ENCODE measurements around the gene EEF1G. TPM values are rescaled to one million over a fixed set of nuclear protein-coding genes. Genes with fewer than 3 reads are reported as not detected.

The EEF1G gene
- total RNA-seq, 1 experiment from 2014 or later = 1,667 TPM

DNA sequence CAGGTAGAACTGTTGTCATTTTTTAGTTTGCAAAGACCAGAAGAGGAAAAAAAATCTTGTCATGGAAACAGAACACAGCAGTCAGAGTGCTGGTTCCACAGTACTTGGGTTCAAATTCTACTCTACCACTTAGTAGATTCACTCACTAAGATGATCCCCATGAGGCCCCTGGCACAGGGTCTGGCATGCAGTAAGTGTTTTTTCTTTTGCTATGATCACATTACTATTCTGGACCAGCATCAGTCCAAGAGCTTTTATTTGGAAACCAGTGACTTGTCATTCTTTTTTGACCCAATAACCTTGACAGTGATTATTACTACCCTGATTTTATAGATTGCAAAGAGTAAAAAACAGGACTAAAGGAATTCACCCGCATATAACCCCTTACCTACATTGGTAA is 4.1 kb downstream of the EEF1G start (continued):
- no peak for TF ChIP-seq ZNF121 (CRISPR knock-in tag; IDR thresholded peaks at IDR 0.05)

DNA sequence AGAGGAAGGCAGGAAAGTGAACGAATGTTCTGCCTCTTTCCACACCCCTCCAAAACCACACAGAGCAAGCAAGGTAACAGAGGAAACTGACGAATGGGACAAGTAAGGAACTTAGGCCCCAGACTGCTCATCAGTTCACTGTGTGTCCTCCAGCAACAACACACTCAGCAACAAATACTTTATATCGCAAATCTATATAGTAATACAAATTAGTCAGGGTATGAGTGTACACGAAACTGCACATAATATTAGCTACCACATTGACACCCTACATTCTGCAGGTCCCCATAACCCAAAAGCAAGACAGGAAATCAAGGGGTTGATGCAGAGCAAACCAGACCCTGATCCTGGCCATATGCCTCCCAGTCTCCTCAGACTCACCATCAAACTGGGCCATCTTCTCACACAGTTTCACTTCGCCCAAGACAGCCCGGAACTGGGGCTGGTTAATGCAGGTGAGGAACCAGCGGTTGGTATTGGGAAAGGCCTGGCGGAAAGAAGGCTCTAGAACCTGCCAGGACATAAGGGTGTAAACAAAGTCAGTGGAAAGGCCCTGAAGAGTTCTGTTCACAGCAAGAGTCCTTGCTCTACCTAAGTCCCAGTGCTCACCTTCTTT is 6.6 kb downstream of the EEF1G start:
- no peaks in the 10 kb centered on the region for H3K9me3 Mint-ChIP-seq
- H3K4me3 Mint-ChIP-seq = no peak overlapping the region
- ChIA-PET CTCF (no interaction called here), POLR2A (no interaction called here)
- peaks cover 86% of the 10 kb centered on the region for H3K36me3 Mint-ChIP-seq
- TF ChIP-seq, protein P1, sequence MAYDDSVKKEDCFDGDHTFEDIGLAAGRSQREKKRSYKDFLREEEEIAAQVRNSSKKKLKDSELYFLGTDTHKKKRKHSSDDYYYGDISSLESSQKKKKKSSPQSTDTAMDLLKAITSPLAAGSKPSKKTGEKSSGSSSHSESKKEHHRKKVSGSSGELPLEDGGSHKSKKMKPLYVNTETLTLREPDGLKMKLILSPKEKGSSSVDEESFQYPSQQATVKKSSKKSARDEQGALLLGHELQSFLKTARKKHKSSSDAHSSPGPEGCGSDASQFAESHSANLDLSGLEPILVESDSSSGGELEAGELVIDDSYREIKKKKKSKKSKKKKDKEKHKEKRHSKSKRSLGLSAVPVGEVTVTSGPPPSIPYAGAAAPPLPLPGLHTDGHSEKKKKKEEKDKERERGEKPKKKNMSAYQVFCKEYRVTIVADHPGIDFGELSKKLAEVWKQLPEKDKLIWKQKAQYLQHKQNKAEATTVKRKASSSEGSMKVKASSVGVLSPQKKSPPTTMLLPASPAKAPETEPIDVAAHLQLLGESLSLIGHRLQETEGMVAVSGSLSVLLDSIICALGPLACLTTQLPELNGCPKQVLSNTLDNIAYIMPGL (CRISPR knock-in tag; IDR thresholded peaks at IDR 0.05) = no peak
- TF ChIP-seq CREB1 (CRISPR knock-in tag; IDR thresholded peaks at IDR 0.05) = no peak
- TF ChIP-seq USF2 (CRISPR knock-in tag; IDR thresholded peaks at IDR 0.05) = no peak
- TF ChIP-seq GABPB1 (CRISPR knock-in tag; IDR thresholded peaks at IDR 0.05) = no peak
- TF ChIP-seq, protein P2, sequence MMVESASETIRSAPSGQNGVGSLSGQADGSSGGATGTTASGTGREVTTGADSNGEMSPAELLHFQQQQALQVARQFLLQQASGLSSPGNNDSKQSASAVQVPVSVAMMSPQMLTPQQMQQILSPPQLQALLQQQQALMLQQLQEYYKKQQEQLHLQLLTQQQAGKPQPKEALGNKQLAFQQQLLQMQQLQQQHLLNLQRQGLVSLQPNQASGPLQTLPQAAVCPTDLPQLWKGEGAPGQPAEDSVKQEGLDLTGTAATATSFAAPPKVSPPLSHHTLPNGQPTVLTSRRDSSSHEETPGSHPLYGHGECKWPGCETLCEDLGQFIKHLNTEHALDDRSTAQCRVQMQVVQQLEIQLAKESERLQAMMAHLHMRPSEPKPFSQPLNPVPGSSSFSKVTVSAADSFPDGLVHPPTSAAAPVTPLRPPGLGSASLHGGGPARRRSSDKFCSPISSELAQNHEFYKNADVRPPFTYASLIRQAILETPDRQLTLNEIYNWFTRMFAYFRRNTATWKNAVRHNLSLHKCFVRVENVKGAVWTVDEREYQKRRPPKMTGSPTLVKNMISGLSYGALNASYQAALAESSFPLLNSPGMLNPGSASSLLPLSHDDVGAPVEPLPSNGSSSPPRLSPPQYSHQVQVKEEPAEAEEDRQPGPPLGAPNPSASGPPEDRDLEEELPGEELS (CRISPR knock-in tag; IDR thresholded peaks at IDR 0.05) = no peak
- TF ChIP-seq ARID4B (CRISPR knock-in tag; IDR thresholded peaks at IDR 0.05; ENCODE audit: borderline replicate concordance) = no peak
- TF ChIP-seq NR2C2 (CRISPR knock-in tag; IDR thresholded peaks at IDR 0.05) = no peak
- TF ChIP-seq FOXK1 (CRISPR knock-in tag; IDR thresholded peaks at IDR 0.05) = no peak
- TF ChIP-seq, protein P3, sequence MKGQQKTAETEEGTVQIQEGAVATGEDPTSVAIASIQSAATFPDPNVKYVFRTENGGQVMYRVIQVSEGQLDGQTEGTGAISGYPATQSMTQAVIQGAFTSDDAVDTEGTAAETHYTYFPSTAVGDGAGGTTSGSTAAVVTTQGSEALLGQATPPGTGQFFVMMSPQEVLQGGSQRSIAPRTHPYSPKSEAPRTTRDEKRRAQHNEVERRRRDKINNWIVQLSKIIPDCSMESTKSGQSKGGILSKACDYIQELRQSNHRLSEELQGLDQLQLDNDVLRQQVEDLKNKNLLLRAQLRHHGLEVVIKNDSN (CRISPR knock-in tag; IDR thresholded peaks at IDR 0.05) = no peak
- TF ChIP-seq JAZF1 (CRISPR knock-in tag; IDR thresholded peaks at IDR 0.05) = no peak
- no peak for TF ChIP-seq RORB (CRISPR knock-in tag; IDR thresholded peaks at IDR 0.05)
- TF ChIP-seq SP1 (CRISPR knock-in tag; conservative IDR thresholded peaks at IDR 0.05) = no peak
- peak overlapping the region; percentile 88 for H3K27ac Mint-ChIP-seq
- no peaks in the 10 kb centered on the region for H3K27me3 Mint-ChIP-seq (ENCODE audit: low read depth)
- ATAC-seq (no peak), DNase-seq (ENCODE audit: low spot score) (no peak)
- peaks cover 39% of the 10 kb centered on the region for H3K4me1 Mint-ChIP-seq

- CTCF ChIA-PET = interaction anchor here (1.3 to 1.7 kb wide), 2 partner anchors 23 to 141 kb away, joined by 4 to 8 read pairs; no protein-coding TSS in a partner anchor
- ATAC-seq (no peak), DNase-seq (ENCODE audit: low spot score) (no peak)
- POLR2A ChIA-PET = no interaction called here
- Mint-ChIP-seq H3K4me3 (no peak overlapping the region), H3K27me3 (ENCODE audit: low read depth) (no peaks in the 10 kb centered on the region), H3K36me3 (peaks cover 77% of the 10 kb centered on the region), H3K9me3 (no peaks in the 10 kb centered on the region), H3K4me1 (peaks cover 39% of the 10 kb centered on the region), H3K27ac (peak overlapping the region; percentile 37)
- TF ChIP-seq JUN (CRISPR knock-in tag; IDR thresholded peaks at IDR 0.05) (no peak), NR1H2 (CRISPR knock-in tag; IDR thresholded peaks at IDR 0.05) (no peak), PRRX2 (CRISPR knock-in tag; IDR thresholded peaks at IDR 0.05) (no peak), NR3C1 (CRISPR knock-in tag; conservative IDR thresholded peaks at IDR 0.05; ENCODE audit: low read depth) (no peak), TCF7 (CRISPR knock-in tag; IDR thresholded peaks at IDR 0.05; ENCODE audit: low read depth) (no peak), SP1 (CRISPR knock-in tag; conservative IDR thresholded peaks at IDR 0.05) (no peak), E2F5 (CRISPR knock-in tag; IDR thresholded peaks at IDR 0.05) (no peak), MXD4 (CRISPR knock-in tag; IDR thresholded peaks at IDR 0.05; ENCODE audit: borderline replicate concordance) (no peak)
- TF ChIP-seq, protein P4, sequence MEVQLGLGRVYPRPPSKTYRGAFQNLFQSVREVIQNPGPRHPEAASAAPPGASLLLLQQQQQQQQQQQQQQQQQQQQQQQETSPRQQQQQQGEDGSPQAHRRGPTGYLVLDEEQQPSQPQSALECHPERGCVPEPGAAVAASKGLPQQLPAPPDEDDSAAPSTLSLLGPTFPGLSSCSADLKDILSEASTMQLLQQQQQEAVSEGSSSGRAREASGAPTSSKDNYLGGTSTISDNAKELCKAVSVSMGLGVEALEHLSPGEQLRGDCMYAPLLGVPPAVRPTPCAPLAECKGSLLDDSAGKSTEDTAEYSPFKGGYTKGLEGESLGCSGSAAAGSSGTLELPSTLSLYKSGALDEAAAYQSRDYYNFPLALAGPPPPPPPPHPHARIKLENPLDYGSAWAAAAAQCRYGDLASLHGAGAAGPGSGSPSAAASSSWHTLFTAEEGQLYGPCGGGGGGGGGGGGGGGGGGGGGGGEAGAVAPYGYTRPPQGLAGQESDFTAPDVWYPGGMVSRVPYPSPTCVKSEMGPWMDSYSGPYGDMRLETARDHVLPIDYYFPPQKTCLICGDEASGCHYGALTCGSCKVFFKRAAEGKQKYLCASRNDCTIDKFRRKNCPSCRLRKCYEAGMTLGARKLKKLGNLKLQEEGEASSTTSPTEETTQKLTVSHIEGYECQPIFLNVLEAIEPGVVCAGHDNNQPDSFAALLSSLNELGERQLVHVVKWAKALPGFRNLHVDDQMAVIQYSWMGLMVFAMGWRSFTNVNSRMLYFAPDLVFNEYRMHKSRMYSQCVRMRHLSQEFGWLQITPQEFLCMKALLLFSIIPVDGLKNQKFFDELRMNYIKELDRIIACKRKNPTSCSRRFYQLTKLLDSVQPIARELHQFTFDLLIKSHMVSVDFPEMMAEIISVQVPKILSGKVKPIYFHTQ (CRISPR knock-in tag; IDR thresholded peaks at IDR 0.05) = no peak
Observed at GRCh38 chr11:62566247-62566646, 7.4 kb downstream of the EEF1G start.

All from WTC11 (cell line).